NCI-H2107 treated with DMSO at 0.1 percent for 48 hours (cell line): ENCODE results near the gene KRT84.

ENCODE experiments used
- DNase-seq: peaks from one replicate; lab custom pipeline; 2025; ENCODE audit not compliant: unreplicated experiment; lab: John Stamatoyannopoulos, UW

Gene KRT84

GRCh38 chr12:52385226-52385702 lies at the start of gene KRT84:
KRT84 (minus strand) TSS chr12:52385652; CDS start chr12:52385585, 67 bp downstream.
- DNase-seq: no peak

GRCh38 chr12:52434760-52435530 lies 49.5 kb upstream of the KRT84 start:
- DNase-seq: no peak

- no peak for DNase-seq
These were observed 48.8 kb upstream of the KRT84 start, which contains the start of gene KRT75 for GRCh38 chr12:52434081-52434733. KRT75 (minus strand) TSS chr12:52434371; CDS start chr12:52434304, 67 bp downstream.

GRCh38 chr12:52433501-52434080 lies 48.1 kb upstream of the KRT84 start:
- DNase-seq: no peak

- no peak for DNase-seq
These were observed 47.2 kb upstream of the KRT84 start for GRCh38 chr12:52432559-52433207.

- DNase-seq: no peak
These were observed 42.7 kb upstream of the KRT84 start for GRCh38 chr12:52428121-52428520.

- no peak for DNase-seq
These were observed 41.6 kb upstream of the KRT84 start for GRCh38 chr12:52427083-52427482.

GRCh38 chr12:52426034-52426433 lies 40.6 kb upstream of the KRT84 start:
- no peak for DNase-seq

GRCh38 chr12:52425466-52425865 lies 40.0 kb upstream of the KRT84 start:
- DNase-seq: no peak

- peak; percentile 81 for DNase-seq
These were observed 38.4 kb upstream of the KRT84 start for GRCh38 chr12:52423661-52424500.

GRCh38 chr12:52423035-52423434 lies 37.6 kb upstream of the KRT84 start:
- no peak for DNase-seq

GRCh38 chr12:52419656-52420055 lies 34.2 kb upstream of the KRT84 start:
- no peak for DNase-seq

- no peak for DNase-seq
These were observed 33.2 kb upstream of the KRT84 start for GRCh38 chr12:52418576-52419110.

- DNase-seq: peak; percentile 83
These were observed 32.3 kb upstream of the KRT84 start for GRCh38 chr12:52417740-52418139.

GRCh38 chr12:52416795-52417194 lies 31.3 kb upstream of the KRT84 start:
- DNase-seq: no peak

GRCh38 chr12:52415870-52416750 lies 30.7 kb upstream of the KRT84 start:
- DNase-seq: no peak

- DNase-seq: no peak
These were observed 29.5 kb upstream of the KRT84 start for GRCh38 chr12:52414936-52415335.

GRCh38 chr12:52413782-52414345 lies 28.4 kb upstream of the KRT84 start:
- DNase-seq: no peak

- DNase-seq: no peak
These were observed 27.8 kb upstream of the KRT84 start for GRCh38 chr12:52413202-52413601.
